ENCODE measurements around the gene ICA1.

The ICA1 gene

DNA sequence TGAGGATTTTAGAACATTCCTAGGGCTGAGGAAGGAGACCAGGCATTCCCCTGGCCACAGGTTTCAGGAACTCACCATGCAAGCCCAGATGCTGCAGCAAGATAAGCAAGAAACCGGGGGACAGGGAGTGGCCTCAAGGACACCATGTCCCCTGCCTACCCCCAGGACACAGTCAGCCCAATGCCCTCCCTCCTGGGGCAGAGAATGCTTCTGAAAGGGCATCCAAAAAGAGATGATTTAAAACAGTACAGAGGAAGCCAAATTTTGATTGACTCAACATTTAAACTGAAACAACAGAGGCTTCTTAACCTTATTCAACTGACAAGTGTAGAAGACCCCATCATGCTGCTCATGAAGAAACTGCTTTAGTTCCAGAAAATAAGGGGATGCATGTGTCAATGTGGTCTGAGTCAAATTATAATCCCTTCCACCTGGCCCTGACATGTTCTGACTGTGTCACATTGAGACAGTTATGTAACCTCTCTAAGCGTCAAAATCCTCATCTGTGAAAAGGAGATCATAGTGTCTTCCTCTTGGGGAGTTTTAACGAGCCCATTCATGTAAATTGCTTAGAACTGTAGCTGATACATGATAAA lies 60.0 kb downstream of the ICA1 start:
- H3K79me2 ChIP-seq (ENCODE audit: control insufficient read depth, low read length), result no peaks in the 10 kb centered on the region

GRCh38 chr7:8200717-8201116 lies 61.2 kb downstream of the ICA1 start:
- no peaks in the 10 kb centered on the region for H3K4me1 ChIP-seq (ENCODE audit: control insufficient read depth, low read length)
- H3K79me2 ChIP-seq (ENCODE audit: control insufficient read depth, low read length), result no peaks in the 10 kb centered on the region
- H3F3A ChIP-seq (ENCODE audit: control insufficient read depth, insufficient read depth), result no peaks in the 10 kb centered on the region
- H3K9me3 ChIP-seq (ENCODE audit: control insufficient read depth, insufficient read depth, low read length), result no peaks in the 10 kb centered on the region
- no peaks in the 10 kb centered on the region for H3K9me2 ChIP-seq (replicated peaks; ENCODE audit: control insufficient read depth, low read length)
- H3K27me3 ChIP-seq (ENCODE audit: control insufficient read depth, low read length), result no peaks in the 10 kb centered on the region
- no peak overlapping the region for H3K4me3 ChIP-seq (ENCODE audit: low read length)
- TF ChIP-seq EZH2phosphoT487 (IDR thresholded peaks at IDR 0.05; ENCODE audit: borderline replicate concordance, low read length), result no peak
- TF ChIP-seq, protein P1, sequence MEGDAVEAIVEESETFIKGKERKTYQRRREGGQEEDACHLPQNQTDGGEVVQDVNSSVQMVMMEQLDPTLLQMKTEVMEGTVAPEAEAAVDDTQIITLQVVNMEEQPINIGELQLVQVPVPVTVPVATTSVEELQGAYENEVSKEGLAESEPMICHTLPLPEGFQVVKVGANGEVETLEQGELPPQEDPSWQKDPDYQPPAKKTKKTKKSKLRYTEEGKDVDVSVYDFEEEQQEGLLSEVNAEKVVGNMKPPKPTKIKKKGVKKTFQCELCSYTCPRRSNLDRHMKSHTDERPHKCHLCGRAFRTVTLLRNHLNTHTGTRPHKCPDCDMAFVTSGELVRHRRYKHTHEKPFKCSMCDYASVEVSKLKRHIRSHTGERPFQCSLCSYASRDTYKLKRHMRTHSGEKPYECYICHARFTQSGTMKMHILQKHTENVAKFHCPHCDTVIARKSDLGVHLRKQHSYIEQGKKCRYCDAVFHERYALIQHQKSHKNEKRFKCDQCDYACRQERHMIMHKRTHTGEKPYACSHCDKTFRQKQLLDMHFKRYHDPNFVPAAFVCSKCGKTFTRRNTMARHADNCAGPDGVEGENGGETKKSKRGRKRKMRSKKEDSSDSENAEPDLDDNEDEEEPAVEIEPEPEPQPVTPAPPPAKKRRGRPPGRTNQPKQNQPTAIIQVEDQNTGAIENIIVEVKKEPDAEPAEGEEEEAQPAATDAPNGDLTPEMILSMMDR (IDR thresholded peaks at IDR 0.05; ENCODE audit: low read depth, low read length, poor library complexity, severe bottlenecking), result no peak
- no peaks in the 10 kb centered on the region for H4K20me1 ChIP-seq (ENCODE audit: control insufficient read depth, insufficient read depth, low read depth, low read length)
- H3K4me2 ChIP-seq (ENCODE audit: low read length), result no peak overlapping the region
- H3K36me3 ChIP-seq (ENCODE audit: control insufficient read depth, low read length), result no peaks in the 10 kb centered on the region
- no peak overlapping the region for H3K27ac ChIP-seq (ENCODE audit: low read depth, low read length)

More for the DNA sequence above, 60.0 kb downstream of the ICA1 start:
- Histone ChIP-seq H3F3A (ENCODE audit: control insufficient read depth, insufficient read depth) (no peaks in the 10 kb centered on the region), H3K4me2 (ENCODE audit: low read length) (no peak overlapping the region), H3K9me2 (replicated peaks; ENCODE audit: control insufficient read depth, low read length) (no peaks in the 10 kb centered on the region), H3K27me3 (ENCODE audit: control insufficient read depth, low read length) (0 out of 2 replicates have a peak, but pooled peaks cover 6% of the 10 kb centered on the region), H3K27ac (ENCODE audit: low read depth, low read length) (no peak overlapping the region), H3K4me3 (ENCODE audit: low read length) (no peak overlapping the region), H3K9me3 (ENCODE audit: control insufficient read depth, insufficient read depth, low read length) (no peaks in the 10 kb centered on the region), H3K36me3 (ENCODE audit: control insufficient read depth, low read length) (no peaks in the 10 kb centered on the region), H3K4me1 (ENCODE audit: control insufficient read depth, low read length) (no peaks in the 10 kb centered on the region), H4K20me1 (ENCODE audit: control insufficient read depth, insufficient read depth, low read depth, low read length) (no peaks in the 10 kb centered on the region)
- TF ChIP-seq, protein P1 (IDR thresholded peaks at IDR 0.05; ENCODE audit: low read depth, low read length, poor library complexity, severe bottlenecking), result no peak
- TF ChIP-seq EZH2phosphoT487 (IDR thresholded peaks at IDR 0.05; ENCODE audit: borderline replicate concordance, low read length), result no peak

- H3K27ac ChIP-seq (ENCODE audit: low read depth, low read length), result no peak overlapping the region
- H4K20me1 ChIP-seq (ENCODE audit: control insufficient read depth, insufficient read depth, low read depth, low read length), result no peaks in the 10 kb centered on the region
- no peaks in the 10 kb centered on the region for H3F3A ChIP-seq (ENCODE audit: control insufficient read depth, insufficient read depth)
- no peaks in the 10 kb centered on the region for H3K9me3 ChIP-seq (ENCODE audit: control insufficient read depth, insufficient read depth, low read length)
- no peaks in the 10 kb centered on the region for H3K4me1 ChIP-seq (ENCODE audit: control insufficient read depth, low read length)
- H3K36me3 ChIP-seq (ENCODE audit: control insufficient read depth, low read length), result no peaks in the 10 kb centered on the region
- no peak overlapping the region for H3K4me3 ChIP-seq (ENCODE audit: low read length)
- no peaks in the 10 kb centered on the region for H3K79me2 ChIP-seq (ENCODE audit: control insufficient read depth, low read length)
- H3K9me2 ChIP-seq (replicated peaks; ENCODE audit: control insufficient read depth, low read length), result no peaks in the 10 kb centered on the region
- H3K27me3 ChIP-seq (ENCODE audit: control insufficient read depth, low read length), result no peaks in the 10 kb centered on the region
- H3K4me2 ChIP-seq (ENCODE audit: low read length), result no peak overlapping the region
- TF ChIP-seq EZH2phosphoT487 (IDR thresholded peaks at IDR 0.05; ENCODE audit: borderline replicate concordance, low read length), result no peak
- TF ChIP-seq, protein P1 (IDR thresholded peaks at IDR 0.05; ENCODE audit: low read depth, low read length, poor library complexity, severe bottlenecking), result no peak
Measured at GRCh38 chr7:8200316-8200715, 61.7 kb downstream of the ICA1 start.

All from DOHH2 (cell line).